ENCODE measurements around the gene AGBL2. TPM values are rescaled to one million over a fixed set of nuclear protein-coding genes. Genes with fewer than 3 reads are reported as not detected.
"Not testable (repeated sequence)": the region's sequence is repeated elsewhere in the genome, so short reads cannot be mapped to it uniquely, and the experiment has no call there.

Gene AGBL2, protein sequence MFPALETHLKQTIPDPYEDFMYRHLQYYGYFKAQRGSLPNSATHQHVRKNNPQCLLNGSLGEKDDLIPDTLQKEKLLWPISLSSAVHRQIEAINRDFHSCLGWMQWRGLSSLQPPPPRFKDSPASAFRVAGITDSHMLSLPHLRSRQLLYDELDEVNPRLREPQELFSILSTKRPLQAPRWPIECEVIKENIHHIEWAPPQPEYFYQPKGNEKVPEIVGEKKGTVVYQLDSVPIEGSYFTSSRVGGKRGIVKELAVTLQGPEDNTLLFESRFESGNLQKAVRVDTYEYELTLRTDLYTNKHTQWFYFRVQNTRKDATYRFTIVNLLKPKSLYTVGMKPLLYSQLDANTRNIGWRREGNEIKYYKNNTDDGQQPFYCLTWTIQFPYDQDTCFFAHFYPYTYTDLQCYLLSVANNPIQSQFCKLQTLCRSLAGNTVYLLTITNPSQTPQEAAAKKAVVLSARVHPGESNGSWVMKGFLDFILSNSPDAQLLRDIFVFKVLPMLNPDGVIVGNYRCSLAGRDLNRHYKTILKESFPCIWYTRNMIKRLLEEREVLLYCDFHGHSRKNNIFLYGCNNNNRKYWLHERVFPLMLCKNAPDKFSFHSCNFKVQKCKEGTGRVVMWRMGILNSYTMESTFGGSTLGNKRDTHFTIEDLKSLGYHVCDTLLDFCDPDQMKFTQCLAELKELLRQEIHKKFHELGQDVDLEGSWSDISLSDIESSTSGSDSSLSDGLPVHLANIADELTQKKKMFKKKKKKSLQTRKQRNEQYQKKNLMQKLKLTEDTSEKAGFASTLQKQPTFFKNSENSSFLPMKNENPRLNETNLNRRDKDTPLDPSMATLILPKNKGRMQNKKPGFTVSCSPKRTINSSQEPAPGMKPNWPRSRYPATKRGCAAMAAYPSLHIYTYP
- 0.96 TPM for total RNA-seq
- long read RNA-seq = 0 reads

DNA sequence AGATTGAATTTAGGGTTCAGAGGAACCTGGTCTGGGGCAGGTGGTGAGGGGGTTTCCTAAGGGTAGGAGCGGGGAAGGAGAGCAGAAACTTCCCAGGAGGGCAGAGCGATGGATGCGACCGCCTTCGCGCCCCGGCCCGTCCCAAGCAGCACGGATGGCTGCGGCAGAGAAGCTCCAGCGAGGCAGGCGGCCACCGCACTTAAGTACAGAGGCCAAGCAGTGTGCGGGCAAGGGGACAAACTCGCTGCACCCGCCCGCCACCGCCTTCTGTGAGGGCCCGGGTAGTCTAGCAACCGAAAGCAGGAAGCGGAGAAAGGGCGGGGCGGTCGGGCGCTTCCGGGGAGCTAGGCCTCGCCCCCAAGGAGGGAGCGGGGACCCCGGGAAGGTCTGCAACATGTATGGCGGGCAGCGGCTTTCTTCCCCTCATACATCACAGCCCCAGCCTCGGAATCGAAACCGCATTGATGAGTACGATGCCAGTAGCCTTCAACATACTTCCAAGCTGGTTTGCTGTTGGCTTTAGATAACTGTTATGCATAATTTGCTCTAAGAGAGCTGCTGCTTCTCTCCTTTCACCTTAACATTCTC, at the start of gene AGBL2:
Gene AGBL2 (minus strand): TSS at position 288 of the 588 bp plus-strand sequence. CDS start 719 bp downstream, outside the sequence.
- Histone ChIP-seq H3K27ac (peak within 1 kb of the TSS; percentile 85), H3K36me3 (peaks cover 43% of the 10 kb centered on the region), H3K4me3 (peak within 1 kb of the TSS; percentile 81), H3K9me3 (no peaks in the 10 kb centered on the region), H3K27me3 (no peaks in the 10 kb centered on the region), H3K4me1 (no peaks in the 10 kb centered on the region)
- DNase-seq (peak; percentile 90), ATAC-seq (peak; percentile 99)
- no peak for TF ChIP-seq CTCF (IDR thresholded peaks at IDR 0.05)
- intact Hi-C loops (cut with DNase I) = no loop called here

- H3K27ac ChIP-seq; H3K4me3 ChIP-seq; H3K9me3 ChIP-seq; ATAC-seq; DNase-seq; H3K27me3 ChIP-seq; H3K4me1 ChIP-seq; intact Hi-C loops (cut with DNase I): not testable (repeated sequence)
- peaks cover 79% of the 10 kb centered on the region for H3K36me3 ChIP-seq
Observed at GRCh38 chr11:47759291-47759690, 44.1 kb upstream of the AGBL2 start.

GRCh38 chr11:47756208-47756607, 41.0 kb upstream of the AGBL2 start:
- no peaks in the 10 kb centered on the region for H3K4me1 ChIP-seq
- DNase-seq (no peak), ATAC-seq (no peak)
- H3K27ac ChIP-seq = no peak overlapping the region
- H3K9me3 ChIP-seq = no peaks in the 10 kb centered on the region
- intact Hi-C loops (cut with DNase I) = no loop called here
- H3K4me3 ChIP-seq = no peak overlapping the region
- H3K36me3 ChIP-seq = peaks cover 82% of the 10 kb centered on the region
- TF ChIP-seq CTCF (IDR thresholded peaks at IDR 0.05) = no peak
- no peaks in the 10 kb centered on the region for H3K27me3 ChIP-seq

DNA sequence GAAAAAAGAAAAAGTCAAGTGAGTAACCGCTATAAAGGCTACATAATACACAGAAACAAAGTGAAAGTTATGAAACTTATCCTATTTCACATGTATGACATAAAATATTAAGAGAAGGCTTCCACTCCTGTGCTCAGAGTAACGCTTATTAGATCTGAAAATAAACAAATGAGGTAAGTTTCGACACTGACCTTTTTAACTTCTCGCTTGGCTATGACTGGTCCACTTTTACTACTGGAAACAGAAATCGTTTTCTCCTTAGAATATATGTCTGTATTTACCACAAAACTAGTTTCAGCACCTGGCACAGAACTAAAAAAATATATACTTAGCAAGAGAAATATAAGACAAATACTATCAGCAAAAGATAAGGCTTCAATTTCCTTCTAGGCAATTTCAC, 35.6 kb upstream of the AGBL2 start:
- H3K9me3 ChIP-seq = no peaks in the 10 kb centered on the region
- H3K4me3 ChIP-seq = no peak overlapping the region
- peaks cover 90% of the 10 kb centered on the region for H3K36me3 ChIP-seq
- intact Hi-C loops (cut with DNase I) = no loop called here
- DNase-seq = no peak
- ATAC-seq = no peak
- no peaks in the 10 kb centered on the region for H3K4me1 ChIP-seq
- H3K27me3 ChIP-seq = no peaks in the 10 kb centered on the region
- no peak overlapping the region for H3K27ac ChIP-seq
- TF ChIP-seq CTCF (IDR thresholded peaks at IDR 0.05) = no peak

GRCh38 chr11:47742494-47742893, 27.3 kb upstream of the AGBL2 start:
- H3K4me3 ChIP-seq; H3K9me3 ChIP-seq; H3K27me3 ChIP-seq; intact Hi-C loops (cut with DNase I); DNase-seq; ATAC-seq; H3K27ac ChIP-seq; H3K4me1 ChIP-seq: not testable (repeated sequence)
- peaks cover 100% of the 10 kb centered on the region for H3K36me3 ChIP-seq

GRCh38 chr11:47737817-47738216, 22.6 kb upstream of the AGBL2 start:
- intact Hi-C loops (cut with DNase I); H3K4me1 ChIP-seq; H3K9me3 ChIP-seq; DNase-seq; H3K27ac ChIP-seq; H3K27me3 ChIP-seq; H3K4me3 ChIP-seq; ATAC-seq: not testable (repeated sequence)
- peaks cover 100% of the 10 kb centered on the region for H3K36me3 ChIP-seq
